SK-N-SH treated with all-trans-retinoic acid at 6 μM for 48 hours (cell line): ENCODE results near the gene LRRC4.

ENCODE experiments used
- CSDC2 ChIP-seq: fragments of 250-450 bp; sonication (Bioruptor Pico); IDR thresholded peaks from 2 replicates; pipeline ENCODE4 v1.5.0; 2020; ENCODE audit warnings: mild to moderate bottlenecking, moderate library complexity
- ESRRG ChIP-seq: fragments of 250-450 bp; sonication (Bioruptor Pico); IDR thresholded peaks from 2 replicates; pipeline ENCODE4 v1.6.1; 2021; ENCODE audit warnings: mild to moderate bottlenecking
- ZFP3 ChIP-seq: fragments of 250-450 bp; sonication (Bioruptor Pico); IDR thresholded peaks from 2 replicates; pipeline ENCODE4 v1.5.0; 2020; ENCODE audit warnings: mild to moderate bottlenecking, moderate library complexity
- TF ChIP-seq, protein P1 (sequence below): fragments of 250-450 bp; sonication (Bioruptor Pico); IDR thresholded peaks from 2 replicates; pipeline ENCODE4 v1.5.1; 2021; ENCODE audit warnings: mild to moderate bottlenecking, moderate library complexity

DNA sequence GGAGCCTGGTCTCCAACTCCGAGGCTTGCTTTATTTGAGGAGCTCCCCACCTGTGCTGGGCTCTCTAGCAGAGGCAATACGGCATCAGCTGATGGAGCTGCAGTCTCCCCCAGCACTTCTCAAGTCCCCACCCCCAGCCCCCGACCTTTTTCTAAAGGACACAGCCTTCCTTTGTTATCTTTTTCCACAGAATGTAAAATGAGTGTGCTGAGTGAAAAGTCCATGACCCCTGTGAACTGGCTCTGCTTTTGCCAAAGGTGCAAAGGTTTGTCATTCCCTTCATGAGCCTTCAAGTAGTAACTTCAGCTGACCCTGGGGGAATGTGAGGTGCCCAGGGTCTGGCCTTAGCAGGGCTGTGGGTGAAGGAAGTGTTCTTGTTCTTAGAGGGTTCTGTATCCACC is 25.5 kb downstream of the LRRC4 start:
- no peak for TF ChIP-seq ESRRG
- TF ChIP-seq, protein P1, sequence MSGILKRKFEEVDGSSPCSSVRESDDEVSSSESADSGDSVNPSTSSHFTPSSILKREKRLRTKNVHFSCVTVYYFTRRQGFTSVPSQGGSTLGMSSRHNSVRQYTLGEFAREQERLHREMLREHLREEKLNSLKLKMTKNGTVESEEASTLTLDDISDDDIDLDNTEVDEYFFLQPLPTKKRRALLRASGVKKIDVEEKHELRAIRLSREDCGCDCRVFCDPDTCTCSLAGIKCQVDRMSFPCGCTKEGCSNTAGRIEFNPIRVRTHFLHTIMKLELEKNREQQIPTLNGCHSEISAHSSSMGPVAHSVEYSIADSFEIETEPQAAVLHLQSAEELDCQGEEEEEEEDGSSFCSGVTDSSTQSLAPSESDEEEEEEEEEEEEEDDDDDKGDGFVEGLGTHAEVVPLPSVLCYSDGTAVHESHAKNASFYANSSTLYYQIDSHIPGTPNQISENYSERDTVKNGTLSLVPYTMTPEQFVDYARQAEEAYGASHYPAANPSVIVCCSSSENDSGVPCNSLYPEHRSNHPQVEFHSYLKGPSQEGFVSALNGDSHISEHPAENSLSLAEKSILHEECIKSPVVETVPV (CRISPR knock-in tag) = no peak
- no peak for TF ChIP-seq ZFP3 (CRISPR knock-in tag)
- no peak for TF ChIP-seq CSDC2 (CRISPR knock-in tag)
